HTERT RPE-1 (cell line): ENCODE results near the gene BORCS5.

Source experiments
- in situ Hi-C: fragments of 300-500 bp; cut with MboI; formaldehyde crosslinking; loops from 4 replicates; pipeline ENCODE4 v1.14.3; 2020; ENCODE audit warnings: low sequenced_read_pairs

Gene BORCS5

DNA sequence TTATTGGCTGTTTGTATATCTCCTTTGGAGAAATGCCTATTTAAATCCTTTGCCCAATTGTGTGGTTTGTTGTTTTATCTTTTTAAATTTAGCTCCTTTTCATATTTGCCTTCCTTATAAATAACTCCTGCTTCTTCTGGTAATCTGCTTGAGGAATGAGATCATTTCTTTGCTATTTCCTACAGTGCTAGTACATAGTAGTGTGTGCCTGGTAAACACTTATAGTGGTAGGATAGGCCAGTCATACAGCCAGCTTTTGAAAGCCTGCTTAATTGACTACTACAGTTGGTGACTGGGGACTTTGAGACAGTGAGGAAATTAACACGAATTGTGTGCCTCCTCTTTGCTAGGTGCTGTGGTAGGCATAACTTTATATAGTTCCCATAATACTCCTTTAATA is 68.7 kb downstream of the BORCS5 start:
- in situ Hi-C loops, result no loop called here

- in situ Hi-C loops, result no loop called here
Measured at GRCh38 chr12:12427568-12427967, 70.7 kb downstream of the BORCS5 start.

- in situ Hi-C loops, result no loop called here
Measured at GRCh38 chr12:12428047-12428446, 71.2 kb downstream of the BORCS5 start.

DNA sequence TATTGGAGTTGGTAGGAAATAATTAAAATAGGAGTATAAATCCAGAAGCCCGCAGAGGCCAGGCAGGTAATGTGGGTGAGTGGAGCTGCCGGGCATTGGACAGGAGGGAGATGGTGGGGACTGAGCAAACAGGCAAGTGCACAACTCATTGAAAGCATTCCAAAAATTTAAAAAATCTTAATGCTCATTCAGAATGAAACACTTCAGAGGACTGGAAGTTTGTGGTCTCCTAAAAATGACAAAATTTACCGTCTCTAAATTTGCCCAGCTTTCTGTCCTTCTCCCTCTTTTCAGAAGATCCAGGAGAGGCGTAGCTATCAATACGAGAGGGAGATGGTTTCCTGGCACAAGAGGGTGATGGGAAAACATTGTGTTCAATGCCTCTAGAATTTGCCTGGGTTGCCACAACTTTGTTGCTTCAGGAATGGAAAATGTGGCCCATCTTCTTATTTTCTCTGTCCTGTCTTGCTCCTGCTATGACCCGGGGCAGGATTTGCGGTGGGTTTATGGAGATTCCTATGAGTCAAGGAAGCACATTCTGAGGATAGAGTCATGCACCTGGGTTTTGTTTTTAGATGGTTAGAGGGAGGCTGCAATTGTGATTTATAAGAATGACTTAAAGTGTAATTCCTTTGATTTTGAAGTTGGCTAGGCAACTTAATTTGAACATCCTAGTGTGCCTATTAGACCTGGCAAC is 72.2 kb downstream of the BORCS5 start:
- in situ Hi-C loops, result no loop called here

- in situ Hi-C loops, result no loop called here
Measured at GRCh38 chr12:12432364-12432763, 75.5 kb downstream of the BORCS5 start.

GRCh38 chr12:12433203-12433731 is 76.4 kb downstream of the BORCS5 start:
- in situ Hi-C loops, result no loop called here

GRCh38 chr12:12436831-12437345 is 80.0 kb downstream of the BORCS5 start:
- in situ Hi-C loops, result no loop called here

- in situ Hi-C loops, result no loop called here
Measured at GRCh38 chr12:12439636-12440035, 82.8 kb downstream of the BORCS5 start.

GRCh38 chr12:12440784-12441428 is 84.0 kb downstream of the BORCS5 start:
- in situ Hi-C loops, result no loop called here

DNA sequence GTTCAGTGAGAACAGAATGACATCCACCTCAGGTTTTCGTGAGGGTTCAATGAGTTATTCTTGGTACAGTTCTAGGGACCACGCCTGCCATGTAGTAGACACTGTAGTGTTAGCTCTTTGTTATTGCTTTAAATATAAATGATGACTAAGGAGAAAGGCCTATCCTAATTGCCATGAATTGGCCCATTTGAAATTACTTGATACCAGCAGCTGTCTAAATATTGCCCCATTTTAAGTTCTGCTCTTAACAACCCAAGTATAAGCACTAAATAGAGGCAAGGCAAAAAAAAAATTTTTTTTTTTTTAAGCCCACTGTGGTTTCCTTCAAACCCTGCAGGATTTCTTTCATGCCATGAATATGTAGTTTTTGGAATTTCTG is 84.5 kb downstream of the BORCS5 start:
- in situ Hi-C loops, result no loop called here

DNA sequence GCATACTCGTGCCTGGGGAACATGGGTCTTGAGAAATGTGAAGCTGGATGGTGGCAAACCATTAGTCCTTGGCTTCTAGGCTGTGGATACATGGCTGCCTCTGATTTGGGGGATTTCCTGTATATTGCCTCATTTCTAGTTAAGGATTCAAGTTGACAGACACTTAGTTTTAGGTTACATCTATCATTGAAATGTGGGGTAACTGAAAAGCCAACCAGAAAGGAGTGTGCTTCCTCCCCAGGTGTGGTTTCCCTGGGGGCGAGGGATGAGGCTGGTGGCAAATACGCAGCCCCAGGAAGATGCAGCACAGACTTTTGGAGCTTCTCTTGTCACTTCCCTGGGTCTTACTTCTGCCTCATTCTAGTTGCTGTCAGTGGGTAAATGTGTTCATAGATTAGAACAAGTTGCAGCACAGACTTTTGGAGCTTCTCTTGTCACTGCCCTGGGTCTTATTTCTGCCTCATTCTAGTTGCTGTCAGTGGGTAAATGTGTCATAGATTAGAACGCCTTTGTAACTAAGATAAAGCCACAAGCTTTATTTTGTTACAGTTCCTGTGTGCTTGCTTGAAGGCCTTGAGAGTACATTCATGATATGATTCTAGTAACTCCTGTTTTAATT is 85.1 kb downstream of the BORCS5 start:
- in situ Hi-C loops, result no loop called here

GRCh38 chr12:12442548-12443071 is 85.7 kb downstream of the BORCS5 start:
- in situ Hi-C loops, result no loop called here

DNA sequence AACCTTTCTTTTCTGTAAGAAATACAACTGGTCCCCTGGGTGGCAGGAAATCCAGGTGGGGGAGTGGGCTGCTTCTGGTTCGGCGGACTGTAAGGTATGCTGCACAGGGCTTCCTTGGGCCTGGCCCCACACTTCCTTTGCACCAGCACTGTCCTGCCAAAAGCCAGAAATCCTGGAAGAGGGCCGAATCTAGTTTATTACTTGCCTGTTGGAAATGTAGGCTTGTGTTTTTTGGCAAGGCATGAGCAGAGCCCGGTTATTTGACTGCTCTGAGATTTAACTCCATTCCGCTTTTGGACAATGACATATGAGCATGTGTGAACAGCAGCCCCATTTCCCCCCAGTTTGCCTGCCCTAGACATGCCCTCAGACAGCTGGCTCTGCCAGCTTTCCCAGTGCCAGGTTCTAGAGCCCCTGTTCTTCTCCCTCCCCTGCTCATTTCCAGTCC is 86.6 kb downstream of the BORCS5 start:
- in situ Hi-C loops, result no loop called here

DNA sequence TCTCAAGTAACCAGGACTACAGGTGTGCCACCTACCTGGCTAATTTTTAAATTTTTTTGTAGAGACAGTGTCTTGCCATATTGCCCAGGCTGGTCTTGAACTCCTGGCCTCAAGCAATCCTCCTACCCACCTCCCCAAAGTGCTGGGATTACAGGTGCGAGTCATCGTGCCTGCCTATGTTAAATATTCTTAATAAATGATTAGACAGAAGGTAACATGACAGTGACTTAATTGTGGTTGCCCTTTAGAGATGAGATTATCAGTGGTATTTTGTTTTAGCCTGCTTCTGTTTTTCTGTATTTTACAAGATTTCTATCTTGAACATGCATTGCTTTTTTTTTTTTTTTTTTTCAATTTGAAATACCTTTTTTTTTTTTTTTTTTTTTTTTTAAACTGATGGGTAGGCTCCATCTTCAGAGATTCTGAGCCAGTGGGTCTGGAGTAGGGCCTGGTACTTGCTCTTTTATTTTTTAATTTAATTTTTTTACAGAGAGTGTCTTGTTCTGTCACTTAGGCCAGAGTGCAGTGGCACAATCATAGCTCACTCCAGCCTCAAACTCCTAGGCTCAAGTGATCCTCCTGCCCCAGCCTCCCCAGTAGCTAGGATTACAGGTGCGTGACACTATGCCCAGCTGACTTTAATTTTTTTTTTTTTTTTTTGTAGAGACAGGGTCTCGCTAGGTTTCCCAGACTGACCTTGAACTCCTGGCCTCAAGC is 88.4 kb downstream of the BORCS5 start:
- in situ Hi-C loops, result no loop called here

DNA sequence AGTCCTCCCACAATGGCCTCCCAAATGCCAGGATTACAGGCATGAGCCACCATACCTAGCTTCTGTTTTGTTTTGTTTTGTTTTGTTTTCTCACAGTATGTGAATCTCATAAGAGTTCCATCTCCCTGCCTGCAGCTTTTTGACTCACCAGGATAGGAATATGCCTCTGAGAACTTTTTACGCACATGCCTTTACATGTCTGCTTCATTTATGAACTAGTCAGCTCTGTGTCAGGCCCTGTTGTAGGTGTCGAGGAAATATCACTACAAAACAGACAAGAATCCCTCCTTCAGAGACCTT is 89.0 kb downstream of the BORCS5 start:
- in situ Hi-C loops, result no loop called here

- in situ Hi-C loops, result no loop called here
Measured at GRCh38 chr12:12446786-12447185, 89.9 kb downstream of the BORCS5 start.

- in situ Hi-C loops, result no loop called here
Measured at GRCh38 chr12:12447236-12447635, 90.4 kb downstream of the BORCS5 start.

DNA sequence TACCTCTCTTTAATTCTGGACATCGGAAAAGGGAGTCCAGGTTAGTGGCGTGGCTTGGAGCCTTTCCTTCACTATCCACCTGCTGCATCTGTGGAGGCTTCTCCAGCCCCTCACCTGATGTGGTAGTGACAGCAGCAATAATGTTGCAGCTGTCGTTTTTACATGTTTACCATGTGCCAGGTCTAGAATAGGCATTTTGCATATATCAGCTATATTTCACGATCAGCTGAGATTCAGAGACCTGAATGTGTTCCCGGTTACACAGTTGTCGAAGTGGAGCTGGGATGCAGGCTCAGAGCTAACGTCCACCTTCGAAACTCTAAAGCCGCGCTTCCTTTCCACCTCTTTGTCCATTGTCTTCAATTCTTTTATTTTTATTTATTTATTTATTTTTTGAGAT is 91.0 kb downstream of the BORCS5 start:
- in situ Hi-C loops, result no loop called here

- in situ Hi-C loops, result no loop called here
Measured at GRCh38 chr12:12449533-12450025, 92.7 kb downstream of the BORCS5 start.

GRCh38 chr12:12450043-12450471 is 93.2 kb downstream of the BORCS5 start:
- in situ Hi-C loops, result no loop called here

DNA sequence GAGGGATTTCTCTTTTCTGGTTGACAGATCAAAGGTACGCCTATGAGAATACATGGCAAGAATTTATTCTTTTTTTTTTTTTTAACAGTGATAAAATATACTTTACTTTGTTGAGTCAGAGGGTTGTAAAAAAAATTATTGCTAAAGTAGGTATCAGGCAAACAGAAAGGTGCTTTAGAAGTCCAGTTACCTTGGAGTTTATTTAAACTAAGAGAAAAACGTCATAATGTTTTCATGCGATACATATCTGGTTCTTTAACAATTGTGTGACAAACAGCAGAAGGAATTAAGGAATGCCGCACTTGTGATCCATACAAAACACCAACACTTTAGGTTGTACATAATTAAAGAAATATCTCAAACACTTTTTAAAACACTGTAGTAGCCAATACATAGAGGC is 94.2 kb downstream of the BORCS5 start:
- in situ Hi-C loops, result no loop called here
